ENCODE measurements around the gene ETV6. TPM values are rescaled to one million over a fixed set of nuclear protein-coding genes. Genes with fewer than 3 reads are reported as not detected.
A peak's percentile ranks its signal among the peaks of the same experiment; 100 is the strongest.

The ETV6 gene
- total RNA-seq, 2 donors from 2014 or later, result 45.9 to 49.0 TPM

DNA sequence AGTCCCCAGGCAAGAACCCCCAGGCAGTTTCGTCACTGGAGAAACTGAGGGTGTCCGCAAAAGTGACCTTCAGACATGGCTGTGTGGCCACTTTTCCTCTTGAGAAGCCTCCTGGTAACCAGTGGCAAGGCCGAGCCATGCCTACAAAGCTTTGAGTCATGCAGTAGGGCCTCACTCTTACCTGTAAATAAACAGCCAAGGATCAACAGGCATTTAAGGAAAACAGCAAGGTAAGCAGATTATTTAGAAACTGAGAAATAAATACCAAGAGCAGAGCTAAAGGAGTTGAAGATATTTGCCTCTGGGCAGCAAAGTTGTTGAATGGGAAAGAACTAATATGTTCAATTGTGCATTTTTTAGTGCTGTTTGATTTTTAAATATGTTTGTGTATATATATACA, 280.2 kb downstream of the ETV6 start:
- Mint-ChIP-seq H3K4me3 (no peak overlapping the region), H3K27ac (no peak overlapping the region), H3K36me3 (ENCODE audit: low read depth) (no peaks in the 10 kb centered on the region), H3K9me3 (no peaks in the 10 kb centered on the region), H3K27me3 (no peaks in the 10 kb centered on the region), H3K4me1 (peaks cover 4% of the 10 kb centered on the region)
- ATAC-seq (replicated peaks), result no peak

DNA sequence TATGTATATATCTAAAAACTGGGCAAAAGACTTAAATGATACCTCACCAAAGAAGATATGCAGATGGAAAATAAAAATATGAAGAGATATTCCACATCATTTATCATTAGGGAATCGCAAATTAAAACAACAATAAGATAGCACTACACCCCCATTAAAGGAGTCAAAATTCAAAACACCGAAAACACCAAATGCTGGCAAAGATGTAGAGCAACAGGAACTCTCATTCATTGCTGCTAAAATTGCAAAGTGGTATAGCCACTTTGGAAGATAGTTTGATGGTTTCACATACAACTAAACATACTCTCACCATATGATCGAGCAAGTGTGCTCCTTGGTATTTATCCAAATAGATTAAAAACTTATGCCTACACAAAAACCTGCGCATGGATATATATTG, 289.7 kb downstream of the ETV6 start:
- Mint-ChIP-seq H3K27me3 (no peaks in the 10 kb centered on the region), H3K9me3 (no peaks in the 10 kb centered on the region), H3K36me3 (ENCODE audit: low read depth) (no peaks in the 10 kb centered on the region), H3K4me1 (peaks cover under 1% of the 10 kb centered on the region), H3K27ac (no peak overlapping the region), H3K4me3 (no peak overlapping the region)
- no peak for ATAC-seq (replicated peaks)

DNA sequence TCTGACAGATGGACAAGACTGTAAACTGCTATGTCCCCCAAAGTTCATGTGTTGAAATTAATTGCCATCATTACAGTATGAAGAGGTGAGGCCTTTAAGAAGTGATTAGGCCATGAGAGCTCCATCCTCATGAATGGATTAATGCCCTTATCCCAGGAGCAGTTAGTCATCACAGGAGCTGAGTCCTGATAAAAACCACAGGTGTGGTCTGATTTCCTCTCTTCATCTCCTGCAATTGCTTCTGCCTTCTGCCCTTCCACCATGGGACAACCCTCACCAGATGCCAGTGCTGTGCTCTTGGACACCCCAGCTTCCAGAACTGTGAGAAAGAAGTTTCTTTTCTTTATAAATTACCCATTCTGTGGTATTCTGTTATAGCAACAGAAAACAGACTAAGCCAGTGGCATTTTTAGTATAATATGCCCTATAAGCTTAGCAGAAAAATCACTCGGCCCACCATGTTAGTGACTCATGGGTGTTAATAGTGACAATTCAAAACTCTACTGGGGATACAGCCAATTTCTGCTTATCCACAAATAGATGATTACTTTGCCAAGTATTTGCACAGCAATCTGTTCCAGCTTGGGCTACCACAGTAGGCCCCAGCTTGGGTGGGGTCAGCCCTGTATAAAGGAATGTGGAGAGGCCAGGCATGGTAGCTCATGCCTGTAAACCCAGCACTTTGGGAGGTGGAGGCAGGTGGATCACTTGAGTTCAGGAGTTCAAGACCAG, 292.3 kb downstream of the ETV6 start:
- H3K4me1 Mint-ChIP-seq, result peaks cover 10% of the 10 kb centered on the region
- H3K27ac Mint-ChIP-seq, result peak overlapping the region; percentile 36

DNA sequence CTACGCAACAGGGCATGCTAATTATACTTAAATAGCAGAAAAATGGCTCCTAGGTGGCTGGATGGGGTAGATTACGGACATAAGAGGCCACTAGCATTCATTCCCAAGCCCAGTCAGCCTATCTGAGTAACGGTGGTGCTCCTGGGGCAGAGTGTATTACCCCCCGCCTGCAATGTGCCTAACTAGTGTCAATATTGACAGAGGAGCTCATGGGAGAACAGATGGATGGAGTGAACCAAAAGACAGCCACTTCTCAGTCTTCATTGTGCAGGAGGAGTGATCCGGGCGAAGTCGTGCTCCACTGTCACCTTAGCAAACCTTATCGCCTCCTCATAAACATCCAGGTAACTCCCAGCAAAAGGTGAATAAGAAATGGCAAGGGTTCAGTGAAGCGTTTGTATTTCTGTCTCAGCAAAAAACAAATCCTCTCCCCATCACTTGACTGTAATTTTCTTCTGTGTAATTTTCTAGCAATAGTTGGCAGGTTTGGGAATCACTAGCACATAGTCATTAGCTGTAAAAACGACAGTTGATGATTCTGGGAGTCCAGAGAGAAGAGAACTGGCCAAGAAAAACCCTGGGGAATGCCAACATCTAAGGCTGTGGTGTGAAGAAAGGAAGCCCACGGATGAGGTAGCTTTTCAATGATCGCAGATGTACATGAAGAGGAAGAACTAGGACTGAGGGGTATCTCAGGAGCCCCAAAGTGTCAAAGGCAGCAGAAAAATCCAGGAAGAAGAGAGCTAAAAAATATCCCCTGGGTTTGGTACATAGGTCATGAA, 294.6 kb downstream of the ETV6 start:
- Mint-ChIP-seq H3K36me3 (ENCODE audit: low read depth) (no peaks in the 10 kb centered on the region), H3K4me1 (peaks cover 16% of the 10 kb centered on the region), H3K4me3 (no peak overlapping the region), H3K27ac (peak overlapping the region; percentile 42), H3K9me3 (no peaks in the 10 kb centered on the region), H3K27me3 (no peaks in the 10 kb centered on the region)
- ATAC-seq (replicated peaks), result no peak

More for the DNA sequence above, 292.3 kb downstream of the ETV6 start:
- Mint-ChIP-seq H3K4me3 (no peak overlapping the region), H3K36me3 (ENCODE audit: low read depth) (no peaks in the 10 kb centered on the region), H3K27me3 (no peaks in the 10 kb centered on the region), H3K9me3 (no peaks in the 10 kb centered on the region)
- ATAC-seq (replicated peaks), result no peak
